RPMI8226 (cell line): ENCODE measurements around the gene NOPCHAP1.
"Not testable (repeated sequence)": the region's sequence is repeated elsewhere in the genome, so short reads cannot be mapped to it uniquely, and the experiment has no call there.

Source experiments
- DNase-seq: peaks from one replicate; pipeline ENCODE4 v3.0.0-alpha.2; 2015

The NOPCHAP1 gene, protein sequence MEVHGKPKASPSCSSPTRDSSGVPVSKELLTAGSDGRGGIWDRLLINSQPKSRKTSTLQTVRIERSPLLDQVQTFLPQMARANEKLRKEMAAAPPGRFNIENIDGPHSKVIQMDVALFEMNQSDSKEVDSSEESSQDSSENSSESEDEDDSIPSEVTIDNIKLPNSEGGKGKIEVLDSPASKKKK

GRCh38 chr12:104986022-104986941 is at the start of gene NOPCHAP1:
Gene NOPCHAP1 (plus strand): TSS chr12:104986316. CDS start chr12:104986353, 37 bp downstream.
- peak; percentile 85 for DNase-seq

DNA sequence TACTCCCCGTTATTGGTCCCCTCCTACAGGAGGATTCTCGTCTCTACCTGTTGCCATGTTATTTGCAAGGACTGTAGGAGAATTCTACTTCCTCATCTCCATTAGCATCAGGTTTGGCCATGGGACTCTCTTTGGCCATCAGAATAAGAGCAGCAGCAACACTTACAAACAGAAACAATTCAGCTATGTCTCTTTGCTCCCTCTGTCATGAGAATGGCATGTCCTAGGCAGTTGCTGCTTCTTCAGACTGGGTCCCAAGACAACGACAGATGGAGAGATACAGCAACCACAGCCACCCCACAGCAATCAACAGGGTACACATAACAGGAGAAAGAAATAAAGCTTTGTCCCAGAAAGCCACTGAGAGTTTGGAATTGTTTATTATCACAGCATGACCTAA is 47.7 kb upstream of the NOPCHAP1 start:
- no peak for DNase-seq

- no peak for DNase-seq
These were observed 47.0 kb upstream of the NOPCHAP1 start for GRCh38 chr12:104939089-104939488.

DNA sequence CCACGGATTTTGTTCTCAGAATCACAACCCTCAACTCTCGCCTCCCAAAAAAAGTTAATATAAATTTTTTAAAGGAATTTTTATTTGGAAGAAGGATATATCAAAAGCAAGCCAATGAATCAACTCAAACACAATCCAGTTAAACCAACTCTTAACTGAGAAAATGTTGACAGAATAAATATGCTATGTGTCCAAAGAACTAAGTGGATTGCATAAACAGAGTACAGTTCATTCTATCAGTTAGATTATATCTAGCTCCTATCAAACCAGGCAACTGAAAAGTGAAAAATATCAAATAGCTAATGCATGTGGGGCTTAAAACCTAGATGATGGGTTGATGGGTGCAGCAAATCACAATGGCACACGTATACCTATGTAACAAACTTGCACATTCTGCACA is 44.7 kb upstream of the NOPCHAP1 start:
- no peak for DNase-seq

- DNase-seq = no peak
These were observed 44.0 kb upstream of the NOPCHAP1 start for GRCh38 chr12:104942075-104942474.

GRCh38 chr12:104943401-104943800 is 42.7 kb upstream of the NOPCHAP1 start:
- DNase-seq = not testable (repeated sequence)

GRCh38 chr12:104944252-104944651 is 41.9 kb upstream of the NOPCHAP1 start:
- no peak for DNase-seq

DNA sequence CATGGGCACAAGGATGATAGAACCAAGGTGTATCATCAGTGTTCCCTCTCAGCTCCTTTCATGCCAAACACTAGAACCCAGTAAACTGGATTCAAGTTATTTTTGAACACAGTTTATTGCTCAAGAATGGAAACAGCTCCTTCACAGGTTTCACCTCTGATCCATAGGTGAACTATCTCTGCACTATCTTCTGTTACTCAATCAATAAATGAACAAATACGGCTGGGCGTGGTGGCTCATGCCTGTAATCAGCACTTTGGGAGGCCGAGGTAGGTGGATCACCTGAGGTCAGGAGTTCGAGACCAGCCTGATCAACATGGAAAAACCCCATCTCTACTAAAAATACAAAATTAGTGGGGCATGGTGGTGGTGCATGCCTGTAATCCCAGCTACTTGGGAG is 37.4 kb upstream of the NOPCHAP1 start:
- DNase-seq = not testable (repeated sequence)

- no peak for DNase-seq
These were observed 34.2 kb upstream of the NOPCHAP1 start for GRCh38 chr12:104951759-104952509.

- DNase-seq = no peak
These were observed 33.3 kb upstream of the NOPCHAP1 start for GRCh38 chr12:104952816-104953215.

GRCh38 chr12:104953323-104953722 is 32.8 kb upstream of the NOPCHAP1 start:
- no peak for DNase-seq

GRCh38 chr12:104955703-104956102 is 30.4 kb upstream of the NOPCHAP1 start:
- DNase-seq = no peak

DNA sequence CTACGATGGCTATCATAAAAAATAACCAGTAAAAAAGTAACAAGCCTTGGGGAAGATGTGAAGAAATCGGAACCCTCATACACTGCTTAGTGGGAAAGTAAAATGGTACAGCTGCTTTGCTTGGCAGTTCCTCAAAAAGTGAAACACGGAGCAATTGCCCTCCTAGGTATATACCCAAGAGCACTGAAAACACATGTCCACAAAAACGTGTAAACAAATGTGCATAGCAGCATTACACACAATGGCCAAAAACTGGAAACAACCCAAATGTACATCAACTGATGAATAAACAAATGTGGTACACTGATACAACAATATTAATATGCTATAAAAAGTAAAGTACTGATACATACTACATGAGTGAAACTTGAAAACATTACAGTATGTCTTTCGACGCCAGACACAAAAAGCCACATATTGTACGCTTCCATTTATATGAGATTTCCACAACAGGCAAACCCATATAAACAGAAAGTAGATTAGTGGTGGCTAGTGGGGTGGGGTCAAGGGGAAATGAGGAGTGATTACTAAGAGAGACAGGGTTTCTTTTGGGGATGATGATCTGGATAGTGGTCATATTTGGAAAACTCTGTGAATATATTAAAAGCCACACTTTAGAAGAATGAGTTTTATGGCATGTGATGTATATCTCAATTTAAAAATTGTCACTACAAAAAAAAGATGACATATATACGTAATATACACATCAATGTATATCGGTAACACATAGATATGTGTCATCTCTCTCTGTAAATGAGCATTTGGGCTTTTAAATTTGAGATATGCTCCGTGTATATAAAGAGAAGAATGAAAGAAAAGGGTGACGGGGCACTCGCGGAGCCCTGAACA is 29.0 kb upstream of the NOPCHAP1 start:
- DNase-seq = no peak

- peak; percentile 41 for DNase-seq
These were observed 28.5 kb upstream of the NOPCHAP1 start for GRCh38 chr12:104957719-104958000.

- peak; percentile 95 for DNase-seq
These were observed 27.9 kb upstream of the NOPCHAP1 start, which contains the start of gene SLC41A2 for GRCh38 chr12:104958001-104958804. Gene SLC41A2 (minus strand): TSS chr12:104958290. CDS start chr12:104928527, 29,763 bp downstream.

DNA sequence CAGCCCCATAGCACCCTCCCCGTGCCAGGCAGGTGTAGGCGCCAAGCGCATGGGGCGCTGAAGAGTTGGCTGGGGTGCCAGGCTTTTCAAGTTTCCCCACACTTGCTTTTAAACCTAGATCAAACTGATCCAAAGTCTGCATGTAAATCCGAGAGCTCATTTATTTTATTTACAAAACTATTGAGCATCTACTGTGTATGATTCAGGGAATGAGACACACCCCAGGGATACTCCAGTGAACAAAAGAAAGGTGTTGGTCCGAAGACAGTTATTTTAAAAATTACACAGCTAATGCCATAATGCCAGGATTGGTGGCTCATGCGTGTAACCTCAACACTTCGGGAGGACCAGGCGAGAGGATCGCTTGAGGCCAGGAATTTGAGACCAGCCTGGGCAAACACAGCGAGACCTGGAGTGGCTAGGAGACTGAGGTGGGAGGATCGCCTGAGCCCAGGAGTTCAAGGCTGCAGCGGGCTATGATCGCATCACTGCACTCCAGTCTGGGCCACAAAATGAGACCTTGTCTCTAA is 27.2 kb upstream of the NOPCHAP1 start:
- DNase-seq = peak; percentile 35

DNA sequence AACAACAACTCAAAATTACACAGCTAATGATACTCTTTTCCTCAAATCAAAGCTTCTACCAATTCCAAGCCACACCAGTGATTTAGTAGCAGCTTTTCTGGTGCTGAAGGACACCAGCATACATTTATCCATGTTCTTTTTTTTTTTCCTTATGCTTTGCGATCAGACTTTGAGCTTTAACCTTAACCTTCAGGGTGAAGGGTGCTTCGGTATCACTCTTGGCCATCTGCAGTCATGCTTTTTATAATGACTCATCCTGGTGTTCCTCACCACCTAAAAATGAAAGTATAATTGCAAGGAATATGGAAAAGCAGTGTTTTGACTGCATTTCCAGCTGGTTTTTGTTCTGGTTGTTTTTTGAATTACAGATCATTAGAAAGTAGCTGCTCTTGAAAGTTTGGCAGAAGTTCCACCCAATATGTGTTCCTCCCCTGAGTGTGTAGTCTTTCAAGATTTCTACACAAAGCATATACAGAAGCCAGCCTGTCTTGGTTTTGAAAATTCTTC is 26.7 kb upstream of the NOPCHAP1 start:
- DNase-seq = peak; percentile 6

GRCh38 chr12:104960464-104960863 is 25.7 kb upstream of the NOPCHAP1 start:
- no peak for DNase-seq

DNA sequence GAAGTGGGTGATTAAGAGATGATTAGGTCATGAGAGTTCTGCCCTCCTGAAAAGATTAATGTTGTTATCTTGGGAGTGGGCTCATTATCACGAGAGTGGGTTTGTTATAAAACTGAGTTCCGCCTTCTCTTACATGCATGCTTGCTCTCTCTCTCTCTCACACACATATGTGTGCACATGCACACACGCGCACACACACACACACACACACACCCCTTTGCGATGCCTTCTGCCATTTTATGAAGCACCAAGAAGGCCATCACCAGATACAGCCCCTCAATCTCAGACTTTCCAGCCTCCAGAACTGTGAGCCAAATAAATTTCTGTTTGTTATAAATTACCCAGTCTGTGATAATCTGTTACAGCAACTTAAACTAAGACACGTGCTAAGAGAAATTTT is 22.4 kb upstream of the NOPCHAP1 start:
- DNase-seq = no peak

- no peak for DNase-seq
These were observed 21.8 kb upstream of the NOPCHAP1 start for GRCh38 chr12:104964167-104964855.

- no peak for DNase-seq
These were observed 21.3 kb upstream of the NOPCHAP1 start for GRCh38 chr12:104964856-104965205.
